H9 (cell line): ENCODE data around the gene RIMKLA. TPM values are rescaled to one million over a fixed set of nuclear protein-coding genes. Genes with fewer than 3 reads are reported as not detected.

ENCODE experiments used
- DNase-seq: peaks from one replicate; pipeline ENCODE4 v3.0.0-alpha.2; 2017
- H2AFZ ChIP-seq: one replicate; pipeline ENCODE4 v1.6.1; 2013; ENCODE audit warnings: mild to moderate bottlenecking, low read length, control low read depth, moderate library complexity
- H2AK5ac ChIP-seq: 2 replicates; pipeline ENCODE4 v1.6.1; 2013; ENCODE audit warnings: low read length, control low read depth, mixed read lengths; ENCODE audit not compliant: insufficient read length
- H2BK120ac ChIP-seq: one replicate; pipeline ENCODE4 v1.6.1; 2013; ENCODE audit warnings: low read depth, mild to moderate bottlenecking, low read length, control low read depth, inconsistent platforms; ENCODE audit not compliant: poor library complexity, severe bottlenecking
- H2BK12ac ChIP-seq: 2 replicates; pipeline ENCODE4 v1.6.1; 2013; ENCODE audit warnings: low read length, control low read depth, mixed read lengths, low read depth; ENCODE audit not compliant: insufficient read length
- H2BK15ac ChIP-seq: 2 replicates; pipeline ENCODE4 v1.6.1; 2013; ENCODE audit warnings: low read depth, low read length, control low read depth
- H2BK20ac ChIP-seq: one replicate; pipeline ENCODE4 v1.6.1; 2013; ENCODE audit warnings: low read depth, mild to moderate bottlenecking, low read length, control low read depth, inconsistent platforms; ENCODE audit not compliant: poor library complexity, severe bottlenecking
- H2BK5ac ChIP-seq: 2 replicates; pipeline ENCODE4 v1.6.1; 2013; ENCODE audit warnings: low read length, control low read depth, mixed read lengths; ENCODE audit not compliant: insufficient read length
- H3K14ac ChIP-seq: 2 replicates; pipeline ENCODE4 v1.6.1; 2013; ENCODE audit warnings: low read length, control low read depth; ENCODE audit not compliant: insufficient read depth
- H3K18ac ChIP-seq: 2 replicates; pipeline ENCODE4 v1.6.1; 2013; ENCODE audit warnings: low read depth, mild to moderate bottlenecking, mixed read lengths, low read length, control low read depth; ENCODE audit not compliant: insufficient read length
- H3K23ac ChIP-seq: 2 replicates; pipeline ENCODE4 v1.6.1; 2013; ENCODE audit warnings: low read length, control low read depth, mixed read lengths, low read depth; ENCODE audit not compliant: insufficient read length
- H3K23me2 ChIP-seq: 2 replicates; pipeline ENCODE4 v1.6.1; 2013; ENCODE audit warnings: low read depth, mild to moderate bottlenecking, mixed read lengths, low read length, control low read depth; ENCODE audit not compliant: insufficient read length, poor library complexity, severe bottlenecking
- H3K27ac ChIP-seq: 2 replicates; pipeline ENCODE4 v1.5.1; 2013; ENCODE audit warnings: low read length, control low read depth, mixed read lengths, low read depth; ENCODE audit not compliant: insufficient read length
- H3K27me3 ChIP-seq: 2 replicates; pipeline ENCODE4 v1.6.1; 2013; ENCODE audit warnings: low read length, control low read depth, inconsistent platforms; ENCODE audit not compliant: insufficient read depth
- H3K4ac ChIP-seq: 2 replicates; pipeline ENCODE4 v1.6.1; 2013; ENCODE audit warnings: low read depth, mild to moderate bottlenecking, control low read depth, inconsistent platforms, low read length, moderate library complexity
- H3K4me1 ChIP-seq: 2 replicates; pipeline ENCODE4 v1.6.1; 2013; ENCODE audit warnings: low read length, control low read depth, inconsistent platforms; ENCODE audit not compliant: insufficient read depth
- H3K4me2 ChIP-seq: 2 replicates; pipeline ENCODE4 v1.6.1; 2013; ENCODE audit warnings: low read length, control low read depth, mixed read lengths; ENCODE audit not compliant: insufficient read length, insufficient read depth
- H3K56ac ChIP-seq: 2 replicates; pipeline ENCODE4 v1.6.1; 2013; ENCODE audit warnings: low read depth, mild to moderate bottlenecking, mixed read lengths, low read length, control low read depth; ENCODE audit not compliant: insufficient read length
- H3K79me1 ChIP-seq: 2 replicates; pipeline ENCODE4 v1.6.1; 2013; ENCODE audit warnings: low read depth, mild to moderate bottlenecking, moderate library complexity, low read length, control low read depth, inconsistent platforms; ENCODE audit not compliant: insufficient read depth, poor library complexity, severe bottlenecking
- H3K79me2 ChIP-seq: 2 replicates; pipeline ENCODE4 v1.6.1; 2013; ENCODE audit warnings: low read length, control low read depth, inconsistent platforms; ENCODE audit not compliant: insufficient read depth
- H3K9ac ChIP-seq: 2 replicates; pipeline ENCODE4 v1.6.1; 2013; ENCODE audit warnings: low read length, control low read depth, mixed read lengths; ENCODE audit not compliant: insufficient read length; ENCODE audit errors: extremely low read depth
- H3K9me3 ChIP-seq: one replicate; pipeline ENCODE4 v1.6.1; 2013; ENCODE audit warnings: low read depth, low read length, inconsistent platforms; ENCODE audit not compliant: control insufficient read depth
- H3T11ph ChIP-seq: one replicate; pipeline ENCODE4 v1.6.1; 2013; ENCODE audit warnings: mild to moderate bottlenecking, low read length, control low read depth, inconsistent platforms
- H4K20me1 ChIP-seq: one replicate; pipeline ENCODE4 v1.6.1; 2013; ENCODE audit not compliant: control insufficient read depth, insufficient read length, insufficient read depth
- H4K5ac ChIP-seq: 2 replicates; pipeline ENCODE4 v1.6.1; 2013; ENCODE audit warnings: low read depth, mild to moderate bottlenecking, mixed read lengths, low read length, control low read depth; ENCODE audit not compliant: insufficient read length
- H4K8ac ChIP-seq: replicated peaks from 2 replicates; pipeline ENCODE4 v1.6.1; 2013; ENCODE audit warnings: low read length, control low read depth, mixed read lengths, low read depth; ENCODE audit not compliant: insufficient read length
- H4K91ac ChIP-seq: 2 replicates; pipeline ENCODE4 v1.6.1; 2013; ENCODE audit warnings: low read depth, mild to moderate bottlenecking, moderate library complexity, mixed read lengths, low read length, control low read depth; ENCODE audit not compliant: insufficient read length
- H3K27ac Mint-ChIP-seq, 3 experiments: 2 replicates in 2 of 3; 3 replicates in 1 of 3; pipeline ENCODE4 v1.8.0; 2020 to 2021; ENCODE audit warnings: mixed read lengths in 3 of 3, mild to moderate bottlenecking in 1 of 3, moderate library complexity in 1 of 3
- H3K27me3 Mint-ChIP-seq: 2 replicates; pipeline ENCODE4 v1.8.0; 2021; ENCODE audit warnings: low read depth, mild to moderate bottlenecking, moderate library complexity, mixed read lengths
- H3K36me3 Mint-ChIP-seq, 3 experiments: 2 replicates in 2 of 3; 3 replicates in 1 of 3; pipeline ENCODE4 v1.8.0; 2020 to 2021; ENCODE audit warnings: low read depth in 3 of 3, mixed read lengths in 3 of 3; ENCODE audit not compliant: insufficient read depth in 1 of 3
- H3K4me1 Mint-ChIP-seq, 2 experiments: 2 replicates each; pipeline ENCODE4 v1.8.0; 2020; ENCODE audit warnings: mixed read lengths in 2 of 2
- H3K4me3 Mint-ChIP-seq, 2 experiments: 2 replicates in 1 of 2; 3 replicates in 1 of 2; pipeline ENCODE4 v1.8.0; 2020 to 2021; ENCODE audit warnings: mild to moderate bottlenecking in 2 of 2, mixed read lengths in 2 of 2, moderate library complexity in 1 of 2
- H3K9me3 Mint-ChIP-seq, 2 experiments: 2 replicates in 1 of 2; 3 replicates in 1 of 2; pipeline ENCODE4 v1.8.0; 2020; ENCODE audit warnings: mild to moderate bottlenecking in 2 of 2, mixed read lengths in 2 of 2, moderate library complexity in 1 of 2
- WGBS: extraction: QIAGEN DNeasy Blood & Tissue Kit; methylation state at CpG from one replicate; pipeline ENCODE4 v1.1.7; 2013; ENCODE audit warnings: missing lambda C conversion rate, low lambda C conversion rate, mixed read lengths; ENCODE audit not compliant: insufficient read length; ENCODE audit errors: extremely low coverage; 5-methylcytosine and 5-hydroxymethylcytosine counted together
- total RNA-seq: library from RNA; stranded (reverse); gene quantifications from 2 replicates; pipeline ENCODE4 v1.2.1, GENCODE V29; 2021
- TF ChIP-seq, protein P1 (sequence below): fragments of 200-600 bp; sonication (generic); conservative IDR thresholded peaks from 3 replicates; pipeline ENCODE4 v1.8.0; 2021; ENCODE audit warnings: antibody characterized with exemption, mild to moderate bottlenecking

RIMKLA gene
- total RNA-seq, 1 experiment from 2014 or later, result 4.7 TPM

DNA sequence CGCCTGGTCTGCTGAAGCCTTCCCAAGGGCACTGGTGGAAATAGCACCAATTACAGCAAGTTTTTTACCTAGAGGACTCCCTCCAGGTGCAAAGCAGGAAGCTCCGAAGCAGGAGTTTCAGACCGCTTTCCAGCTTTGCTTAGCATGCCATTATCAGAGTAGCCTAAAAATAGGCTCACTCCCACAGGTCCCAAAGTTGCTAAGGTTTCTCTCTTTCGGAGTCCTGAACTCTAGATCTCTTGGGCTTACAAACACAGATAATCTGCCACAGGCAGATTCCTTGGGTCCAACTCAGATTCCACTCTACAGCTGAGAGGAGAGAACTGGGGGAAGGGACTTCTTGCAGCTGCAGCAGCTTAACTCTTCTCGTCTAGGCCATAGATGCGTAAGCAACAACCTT is 52.8 kb downstream of the RIMKLA start:
- H3K4me2 ChIP-seq, result no peak overlapping the region
- no peak overlapping the region for H2AFZ ChIP-seq
- H3K9ac ChIP-seq, result no peak overlapping the region
- no peak overlapping the region for H4K91ac ChIP-seq
- H2BK20ac ChIP-seq, result no peak overlapping the region
- no peak overlapping the region for H2BK5ac ChIP-seq
- H3K4me1 Mint-ChIP-seq, result peaks cover 8 to 9% of the 10 kb centered on the region in 2 experiments
- no peaks in the 10 kb centered on the region for H3K79me1 ChIP-seq
- no peaks in the 10 kb centered on the region; the same call in 1 of the 2 replicates for H3K4me1 ChIP-seq
- no peak overlapping the region for H2AK5ac ChIP-seq
- no peak overlapping the region for H2BK12ac ChIP-seq
- no peak overlapping the region for H3K4ac ChIP-seq
- H4K5ac ChIP-seq, result no peak overlapping the region
- no peaks in the 10 kb centered on the region for H3K23me2 ChIP-seq
- no peak overlapping the region for H2BK120ac ChIP-seq
- no peak overlapping the region for H3K27ac Mint-ChIP-seq
- H2BK15ac ChIP-seq, result no peak overlapping the region
- H3K4me3 Mint-ChIP-seq, result no peak overlapping the region
- no peaks in the 10 kb centered on the region for H3K9me3 ChIP-seq
- no peak overlapping the region for H4K8ac ChIP-seq
- no peaks in the 10 kb centered on the region; a peak in 1 of 5 replicates for H3K9me3 Mint-ChIP-seq
- H3K79me2 ChIP-seq, result no peaks in the 10 kb centered on the region
- H3K27me3 Mint-ChIP-seq, result no peaks in the 10 kb centered on the region; the same call in 1 of the 2 replicates
- H3K36me3 Mint-ChIP-seq, result no peaks in the 10 kb centered on the region
- H4K20me1 ChIP-seq, result no peaks in the 10 kb centered on the region
- no peak overlapping the region for H3T11ph ChIP-seq
- no peak overlapping the region for H3K18ac ChIP-seq
- no peaks in the 10 kb centered on the region for H3K27me3 ChIP-seq
- no peak overlapping the region for H3K23ac ChIP-seq
- H3K56ac ChIP-seq, result no peak overlapping the region
- no peak overlapping the region for H3K27ac ChIP-seq
- WGBS, result no CpG with 5 or more reads among the region's 6 CpGs
- TF ChIP-seq, protein P1, sequence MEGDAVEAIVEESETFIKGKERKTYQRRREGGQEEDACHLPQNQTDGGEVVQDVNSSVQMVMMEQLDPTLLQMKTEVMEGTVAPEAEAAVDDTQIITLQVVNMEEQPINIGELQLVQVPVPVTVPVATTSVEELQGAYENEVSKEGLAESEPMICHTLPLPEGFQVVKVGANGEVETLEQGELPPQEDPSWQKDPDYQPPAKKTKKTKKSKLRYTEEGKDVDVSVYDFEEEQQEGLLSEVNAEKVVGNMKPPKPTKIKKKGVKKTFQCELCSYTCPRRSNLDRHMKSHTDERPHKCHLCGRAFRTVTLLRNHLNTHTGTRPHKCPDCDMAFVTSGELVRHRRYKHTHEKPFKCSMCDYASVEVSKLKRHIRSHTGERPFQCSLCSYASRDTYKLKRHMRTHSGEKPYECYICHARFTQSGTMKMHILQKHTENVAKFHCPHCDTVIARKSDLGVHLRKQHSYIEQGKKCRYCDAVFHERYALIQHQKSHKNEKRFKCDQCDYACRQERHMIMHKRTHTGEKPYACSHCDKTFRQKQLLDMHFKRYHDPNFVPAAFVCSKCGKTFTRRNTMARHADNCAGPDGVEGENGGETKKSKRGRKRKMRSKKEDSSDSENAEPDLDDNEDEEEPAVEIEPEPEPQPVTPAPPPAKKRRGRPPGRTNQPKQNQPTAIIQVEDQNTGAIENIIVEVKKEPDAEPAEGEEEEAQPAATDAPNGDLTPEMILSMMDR, result no peak
- DNase-seq, result no peak
- H3K14ac ChIP-seq, result no peak overlapping the region
